GM19025 (cell line): Measurements from ENCODE around the gene CACFD1.

Source experiments
- ATAC-seq: cut with Tn5 transposase; IDR thresholded peaks from one replicate; pipeline ENCODE4 v1.9.1; 2021; ENCODE audit warnings: mild to moderate bottlenecking, low read depth, moderate library complexity; ENCODE audit not compliant: unreplicated experiment

Gene CACFD1

GRCh38 chr9:133477992-133478850 lies 18.4 kb downstream of the CACFD1 start:
- ATAC-seq = peak; percentile 26

- ATAC-seq = peak; percentile 92
Measured at GRCh38 chr9:133478851-133479711, 19.3 kb downstream of the CACFD1 start, which contains the start of gene SLC2A6. SLC2A6 (minus strand) TSS chr9:133479099; CDS start chr9:133479059, 40 bp downstream.

- no peak for ATAC-seq
Measured at GRCh38 chr9:133483611-133484010, 23.8 kb downstream of the CACFD1 start.

- no peak for ATAC-seq
Measured at GRCh38 chr9:133484671-133485437, 25.1 kb downstream of the CACFD1 start.

- ATAC-seq = no peak
Measured at GRCh38 chr9:133485531-133486260, 25.9 kb downstream of the CACFD1 start.

- ATAC-seq = no peak
Measured at GRCh38 chr9:133487331-133487725, 27.6 kb downstream of the CACFD1 start.

- ATAC-seq = no peak
Measured at GRCh38 chr9:133488686-133489252, 29.0 kb downstream of the CACFD1 start.

- no peak for ATAC-seq
Measured at GRCh38 chr9:133489253-133490190, 29.7 kb downstream of the CACFD1 start.

GRCh38 chr9:133490201-133490681 lies 30.5 kb downstream of the CACFD1 start:
- ATAC-seq = no peak

- no peak for ATAC-seq
Measured at GRCh38 chr9:133490865-133491655, 31.3 kb downstream of the CACFD1 start.

- ATAC-seq = no peak
Measured at GRCh38 chr9:133491656-133491925, 31.8 kb downstream of the CACFD1 start.

- ATAC-seq = no peak
Measured at GRCh38 chr9:133492061-133493021, 32.6 kb downstream of the CACFD1 start.

- ATAC-seq = no peak
Measured at GRCh38 chr9:133493428-133493827, 33.6 kb downstream of the CACFD1 start.

GRCh38 chr9:133493845-133494540 lies 34.2 kb downstream of the CACFD1 start:
- no peak for ATAC-seq

GRCh38 chr9:133494636-133495326 lies 35.0 kb downstream of the CACFD1 start:
- no peak for ATAC-seq
